ENCODE results near the gene PC. TPM values are rescaled to one million over a fixed set of nuclear protein-coding genes. Genes with fewer than 3 reads are reported as not detected.
A peak's percentile ranks its signal among the peaks of the same experiment; 100 is the strongest.

Gene PC
- total RNA-seq, 2 donors from 2014 or later = 5.5 to 11.6 TPM

DNA sequence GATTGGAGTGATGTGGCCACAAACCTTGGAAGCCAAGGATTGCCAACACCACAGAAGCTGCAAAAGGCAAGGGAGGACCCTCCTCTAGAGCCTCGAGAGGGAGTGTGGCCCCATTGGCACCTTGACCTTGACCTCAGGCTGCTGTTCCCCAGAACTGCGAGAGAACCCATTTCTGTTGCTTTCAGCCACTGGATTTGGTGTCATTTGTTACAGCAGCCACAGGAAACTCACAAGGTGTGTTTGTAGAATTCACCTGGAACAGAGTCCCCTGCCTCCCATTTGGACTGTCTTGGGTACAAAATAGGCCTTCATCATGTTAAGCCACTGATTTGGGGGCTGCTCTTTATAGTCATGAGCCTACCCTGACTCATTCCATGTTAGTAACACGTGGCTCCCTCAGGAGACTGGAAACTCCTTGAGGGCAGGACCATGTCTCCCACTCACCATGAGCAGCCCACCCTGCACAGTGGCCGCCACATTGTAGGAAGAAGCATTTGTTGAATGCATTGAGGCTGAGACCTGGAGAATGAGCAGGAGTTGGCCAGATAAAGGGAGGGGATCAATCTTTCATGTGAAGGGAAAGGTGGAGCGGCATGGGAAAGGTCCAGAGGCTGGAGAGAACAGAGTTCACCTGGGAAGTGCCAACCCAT is 25.2 kb upstream of the PC start:
- intact Hi-C loops (cut with DNase I) = no loop called here
- no peak for DNase-seq (ENCODE audit: low spot score)

- peak; percentile 97 for DNase-seq (ENCODE audit: low spot score)
- intact Hi-C loops (cut with DNase I) = no loop called here
Observed at GRCh38 chr11:66981976-66982578, 23.9 kb upstream of the PC start.

- intact Hi-C loops (cut with DNase I) = no loop called here
- DNase-seq (ENCODE audit: low spot score) = no peak
Observed at GRCh38 chr11:66979336-66979980, 21.3 kb upstream of the PC start.

DNA sequence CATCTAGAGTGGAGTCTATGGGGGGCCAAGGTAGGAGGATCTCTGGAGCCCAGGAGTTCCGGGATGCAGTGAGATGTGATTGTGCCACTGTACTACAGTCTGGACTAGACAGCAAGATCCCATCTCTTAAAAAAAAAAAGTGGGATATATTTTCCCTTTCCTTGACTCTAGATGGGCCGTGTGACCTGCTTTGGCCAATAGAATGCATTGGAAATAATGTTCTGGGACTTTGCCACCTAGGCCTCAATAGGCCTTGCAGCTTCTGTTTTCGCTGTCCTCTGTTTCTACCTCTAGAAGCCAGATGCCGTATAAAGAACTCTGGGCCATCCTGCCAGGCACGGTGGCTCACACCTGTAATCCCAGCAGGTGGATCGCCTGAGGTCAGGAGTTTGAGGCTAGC is 20.5 kb upstream of the PC start:
- intact Hi-C loops (cut with DNase I) = no loop called here
- DNase-seq (ENCODE audit: low spot score) = no peak

GRCh38 chr11:66978229-66978628 is 20.0 kb upstream of the PC start:
- no peak for DNase-seq (ENCODE audit: low spot score)
- intact Hi-C loops (cut with DNase I) = no loop called here

GRCh38 chr11:66976925-66977324 is 18.7 kb upstream of the PC start:
- intact Hi-C loops (cut with DNase I) = no loop called here

DNA sequence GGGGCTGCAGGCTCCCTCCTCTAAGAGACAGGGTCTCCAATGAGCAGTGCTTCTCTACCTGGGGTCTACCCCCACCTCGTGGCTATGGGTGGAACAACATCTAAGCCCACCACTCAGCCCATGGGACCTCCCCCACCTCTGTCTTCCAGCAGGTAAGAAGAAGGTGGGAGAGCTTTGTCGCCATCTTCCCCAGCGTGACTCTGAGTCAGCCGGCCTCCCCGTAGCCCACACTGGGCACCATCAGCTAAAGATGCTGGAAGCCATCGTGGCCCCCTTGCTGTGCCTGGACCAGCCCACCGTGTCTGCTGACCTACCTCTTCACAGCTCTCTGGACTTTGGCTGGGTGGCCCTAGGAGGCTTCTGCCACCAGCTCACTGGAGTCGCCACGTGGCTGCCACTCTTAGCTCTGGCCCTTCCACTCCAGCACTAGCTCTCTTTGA is 17.9 kb upstream of the PC start:
- intact Hi-C loops (cut with DNase I) = no loop called here
- no peak for DNase-seq (ENCODE audit: low spot score)

More at GRCh38 chr11:66976925-66977324, 18.7 kb upstream of the PC start:
- DNase-seq (ENCODE audit: low spot score) = no peak

DNA sequence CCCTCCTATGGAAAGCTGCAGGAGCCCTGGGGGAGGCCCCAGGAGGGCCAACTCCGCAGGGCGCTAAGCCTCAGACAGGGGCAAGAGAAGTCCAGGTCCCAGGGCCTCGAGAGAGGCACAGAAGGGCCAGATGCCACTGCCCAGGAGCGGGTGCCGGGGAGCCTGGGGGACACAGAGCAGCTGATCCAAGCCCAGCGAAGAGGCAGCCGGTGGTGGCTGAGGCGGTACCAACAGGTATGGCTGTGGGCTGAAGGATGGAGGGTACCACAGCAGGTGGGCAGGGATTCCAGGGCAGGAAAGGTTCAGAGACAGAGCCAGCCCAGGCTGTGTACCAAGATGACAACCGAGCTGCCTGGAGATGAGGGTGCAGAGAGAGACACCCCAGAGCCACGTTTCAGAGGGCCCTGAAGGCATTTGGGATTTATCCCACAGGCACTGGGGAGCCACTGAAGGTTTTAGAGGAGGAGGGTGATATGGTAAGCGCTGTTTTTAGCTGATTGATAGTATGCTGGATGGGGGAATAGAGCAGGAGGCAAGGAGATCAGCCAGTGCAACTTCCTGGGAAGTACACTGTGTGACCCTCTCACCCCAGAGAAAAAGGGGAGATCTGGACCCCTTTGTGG is 17.3 kb upstream of the PC start:
- DNase-seq (ENCODE audit: low spot score) = no peak
- intact Hi-C loops (cut with DNase I) = no loop called here

DNA sequence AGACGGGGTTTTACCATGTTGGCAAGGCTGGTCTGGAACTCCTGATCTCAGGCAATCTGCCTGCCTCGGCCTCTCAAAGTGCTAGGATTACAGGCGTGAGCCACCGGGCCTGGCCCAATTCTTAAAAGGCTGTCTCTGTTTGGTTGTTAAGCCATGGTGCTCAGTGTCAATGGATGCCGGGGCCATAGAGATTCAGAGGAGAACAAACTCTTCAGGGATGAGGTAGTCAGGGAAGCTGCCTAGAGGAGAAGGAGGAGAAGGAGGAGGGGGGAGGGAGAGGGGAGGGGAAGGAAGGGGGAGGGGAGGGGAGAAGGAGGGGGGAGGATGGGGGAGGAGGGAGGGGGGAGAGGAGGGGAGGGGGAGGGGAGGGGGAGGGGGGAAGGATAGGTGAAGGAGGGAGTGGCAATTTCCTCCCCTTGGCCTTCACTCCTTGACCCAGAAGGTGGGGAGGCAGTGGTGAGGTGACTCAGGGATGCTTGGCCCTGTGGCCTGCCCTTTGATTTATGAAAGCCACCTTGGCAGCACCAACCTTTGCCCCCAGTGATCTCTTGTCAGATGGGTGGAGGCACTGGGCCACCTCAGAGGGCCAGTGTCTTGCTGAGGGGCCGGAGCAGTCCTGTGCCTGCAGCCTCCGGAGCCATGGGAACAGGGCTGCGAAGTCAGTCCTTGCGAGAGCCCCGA is 16.7 kb upstream of the PC start, which contains the start of gene C11orf86:
C11orf86 (plus strand) TSS at position 581 of the 681 bp plus-strand sequence; CDS start at position 640, 59 bp downstream.
- no peak for DNase-seq (ENCODE audit: low spot score)

DNA sequence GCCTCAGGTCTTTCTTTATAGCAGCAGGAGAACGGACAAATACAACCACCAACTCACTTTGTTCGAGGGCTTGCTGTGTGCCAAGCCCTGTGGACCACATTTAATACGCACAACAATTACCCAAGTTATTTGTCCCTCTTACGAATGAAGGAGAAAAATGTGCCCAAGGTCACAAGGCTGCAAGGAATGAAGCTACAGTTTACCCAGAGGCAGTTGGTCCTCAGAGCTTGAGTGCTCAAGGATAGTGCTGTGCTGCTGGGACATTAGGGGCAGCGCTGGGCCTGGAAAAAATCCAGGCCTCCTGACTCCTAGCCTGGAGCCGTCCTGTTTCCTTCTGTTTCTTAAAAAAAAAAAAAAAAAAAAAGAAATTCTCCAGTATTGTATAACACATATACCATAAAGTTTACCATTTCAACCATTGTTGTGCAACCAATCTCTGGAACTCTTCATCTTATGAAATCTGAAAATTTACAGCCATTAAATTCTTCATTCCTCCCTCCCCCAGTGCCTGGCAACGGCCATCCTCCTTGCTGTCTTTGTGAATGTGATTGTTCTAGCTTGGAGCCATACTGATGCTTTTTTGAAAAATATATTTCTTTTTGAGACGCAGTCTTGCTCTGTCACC is 15.9 kb upstream of the PC start:
- DNase-seq (ENCODE audit: low spot score) = no peak

More for the DNA sequence above, 16.7 kb upstream of the PC start, which contains the start of gene C11orf86:
- intact Hi-C loops (cut with DNase I) = no loop called here

DNA sequence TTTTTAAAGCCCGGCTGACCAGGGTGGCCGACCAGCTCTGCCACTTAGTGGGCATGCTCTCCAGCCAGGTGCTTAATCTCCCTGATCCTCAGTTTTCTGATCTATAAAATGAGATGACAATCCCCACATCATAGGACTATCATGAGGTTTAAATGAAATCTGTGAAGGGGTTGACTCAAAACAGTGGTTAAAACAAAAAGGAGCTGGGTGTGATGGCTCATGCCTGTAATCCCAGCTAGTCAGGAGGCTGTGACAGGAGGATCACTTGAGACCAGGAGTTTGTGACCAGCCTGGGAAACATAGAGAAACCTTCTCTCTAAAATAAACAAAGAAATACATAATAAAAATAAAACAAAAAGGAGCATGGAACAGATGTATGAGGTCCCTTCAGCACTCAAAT is 13.3 kb upstream of the PC start:
- intact Hi-C loops (cut with DNase I) = no loop called here
- no peak for DNase-seq (ENCODE audit: low spot score)

More for the DNA sequence above, 15.9 kb upstream of the PC start:
- intact Hi-C loops (cut with DNase I) = no loop called here

DNA sequence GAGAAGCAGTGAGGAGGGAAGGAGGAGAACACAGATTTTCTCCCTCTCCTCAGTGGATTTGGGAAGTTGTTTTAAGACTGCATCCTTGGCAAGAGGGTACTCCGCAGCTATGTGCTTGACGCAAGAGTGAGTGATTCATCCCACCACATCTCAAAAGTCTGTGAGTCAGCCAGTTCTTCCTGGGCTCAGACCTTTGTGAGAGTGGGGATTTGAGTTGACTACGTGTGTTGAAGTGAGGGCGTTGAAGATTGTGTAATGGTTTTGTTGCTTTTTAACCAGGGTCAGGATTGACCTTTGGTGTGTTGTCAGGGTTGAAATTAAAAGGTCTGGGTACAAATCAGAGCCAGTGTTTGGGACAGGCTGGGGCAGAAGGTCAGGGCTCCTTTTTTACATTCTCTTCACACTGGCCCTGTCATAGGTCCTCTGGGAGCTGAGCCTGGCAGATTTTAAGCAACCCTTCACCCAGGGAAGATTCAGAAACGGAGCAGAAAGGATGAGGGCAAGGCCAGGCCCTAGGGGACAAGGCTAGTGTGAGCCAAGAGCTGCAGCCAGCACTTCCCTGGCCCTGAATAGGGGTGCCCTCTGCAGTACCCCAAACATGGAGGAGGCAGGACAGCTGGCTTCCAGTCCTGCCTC is 12.7 kb upstream of the PC start:
- intact Hi-C loops (cut with DNase I) = no loop called here

GRCh38 chr11:66970371-66970806 is 12.2 kb upstream of the PC start:
- intact Hi-C loops (cut with DNase I) = no loop called here
- DNase-seq (ENCODE audit: low spot score) = no peak

More for the DNA sequence above, 12.7 kb upstream of the PC start:
- no peak for DNase-seq (ENCODE audit: low spot score)

DNA sequence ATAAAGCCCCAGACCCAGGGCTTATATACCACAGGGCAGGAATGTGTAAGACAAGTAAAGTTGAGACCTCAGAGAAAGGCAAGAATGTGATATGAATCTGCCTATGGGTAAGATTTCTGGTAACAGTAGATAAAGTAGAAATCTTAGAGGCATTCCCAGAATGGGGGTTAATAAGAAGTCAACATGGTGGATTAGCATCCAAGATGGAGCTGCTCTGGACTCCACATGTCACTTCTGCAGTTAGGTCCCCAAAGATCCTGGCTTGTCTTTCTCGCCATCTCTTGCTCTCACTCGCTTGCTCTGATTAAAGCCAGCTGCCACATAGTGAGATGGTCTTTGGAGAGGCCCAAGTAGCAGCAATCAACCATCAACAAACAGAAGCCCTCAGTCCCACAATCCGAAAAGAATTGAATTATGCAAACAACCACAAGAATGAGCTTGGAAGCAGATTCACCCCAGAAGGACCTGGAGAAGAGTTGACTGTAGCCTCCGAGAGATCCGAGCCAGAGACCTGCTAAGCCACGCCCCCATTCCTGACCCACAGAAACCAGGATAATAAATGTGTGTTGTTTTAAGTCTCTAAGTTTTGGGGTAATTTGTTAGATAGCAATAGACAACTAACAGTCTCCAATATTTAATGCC is 11.5 kb upstream of the PC start:
- intact Hi-C loops (cut with DNase I) = no loop called here
- DNase-seq (ENCODE audit: low spot score) = no peak

- peak; percentile 87 for DNase-seq (ENCODE audit: low spot score)
- intact Hi-C loops (cut with DNase I) = no loop called here
Observed at GRCh38 chr11:66967670-66968425, 9.7 kb upstream of the PC start.

DNA sequence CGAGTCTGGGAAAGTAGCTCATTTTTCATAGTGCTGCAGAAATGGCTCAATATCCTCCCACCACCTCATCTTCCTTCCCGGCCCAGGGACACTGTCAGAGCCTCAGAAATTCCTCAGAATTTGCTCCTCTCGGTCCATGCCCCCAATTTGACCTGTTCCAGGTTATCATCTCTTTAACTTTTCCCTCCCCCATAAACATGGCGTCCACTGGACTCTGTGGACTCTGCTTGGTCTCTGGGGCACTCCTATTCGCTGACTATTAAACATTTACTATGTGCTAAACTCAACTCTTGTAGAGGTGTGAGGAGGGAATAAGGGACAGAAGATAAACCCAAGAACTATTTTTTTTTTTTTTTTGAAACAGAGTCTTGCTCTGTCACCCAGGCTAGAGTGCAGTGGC is 8.2 kb upstream of the PC start:
- DNase-seq (ENCODE audit: low spot score) = no peak
- intact Hi-C loops (cut with DNase I) = no loop called here

- DNase-seq (ENCODE audit: low spot score) = no peak
- intact Hi-C loops (cut with DNase I) = no loop called here
Observed at GRCh38 chr11:66964495-66964894, 6.3 kb upstream of the PC start.

Data from posterior vena cava (tissue), 2 donors.